Fibroblast of lung (primary cell): ENCODE measurements around the gene PRKAG2. TPM values are rescaled to one million over a fixed set of nuclear protein-coding genes. Genes with fewer than 3 reads are reported as not detected.
A peak's percentile ranks its signal among the peaks of the same experiment; 100 is the strongest.

Experiments
- DNase-seq, 2 donors: peaks; one replicate each; pipeline versions ENCODE4 v3.0.0 to v3.0.0-alpha.2; 2010; ENCODE audit warnings: low read depth in 2 of 2
- H2AFZ ChIP-seq: 2 replicates; pipeline ENCODE4 v1.5.1; 2012; ENCODE audit warnings: low read length, control low read depth, inconsistent platforms
- H3K27ac ChIP-seq: 2 replicates; pipeline ENCODE4 v1.5.1; 2011; ENCODE audit warnings: low read length, control low read depth; ENCODE audit not compliant: insufficient read depth
- H3K27me3 ChIP-seq: 2 replicates; pipeline ENCODE4 v1.5.1; 2011; ENCODE audit warnings: mild to moderate bottlenecking, low read length; ENCODE audit not compliant: control insufficient read depth, insufficient read depth
- H3K36me3 ChIP-seq: 2 replicates; pipeline ENCODE4 v1.5.1; 2011; ENCODE audit warnings: low read length; ENCODE audit not compliant: control insufficient read depth, insufficient read depth
- H3K4me1 ChIP-seq: 2 replicates; pipeline ENCODE4 v1.5.1; 2011; ENCODE audit warnings: low read length; ENCODE audit not compliant: control insufficient read depth, insufficient read depth; ENCODE audit errors: extremely low read depth
- H3K4me2 ChIP-seq: 2 replicates; pipeline ENCODE4 v1.5.1; 2011; ENCODE audit warnings: low read length, control low read depth; ENCODE audit not compliant: insufficient read depth; ENCODE audit errors: extremely low read depth
- H3K4me3 ChIP-seq, 4 experiments: fragments of 200-600 bp in 1 of 4; sonication (generic) in 1 of 4; replicated peaks in 1 of 4; 2 replicates each; pipeline ENCODE4 v1.5.1; 2011 to 2016; ENCODE audit warnings: low read length in 4 of 4, low read depth in 3 of 4, mild to moderate bottlenecking in 3 of 4, control low read depth in 2 of 4, inconsistent platforms in 1 of 4, mixed read lengths in 1 of 4; ENCODE audit not compliant: insufficient read depth in 1 of 4; ENCODE audit errors: control extremely low read depth in 1 of 4
- H3K79me2 ChIP-seq: 2 replicates; pipeline ENCODE4 v1.5.1; 2012; ENCODE audit warnings: mild to moderate bottlenecking, low read length, inconsistent platforms; ENCODE audit not compliant: control insufficient read depth, insufficient read depth
- H3K9ac ChIP-seq: 2 replicates; pipeline ENCODE4 v1.5.1; 2011; ENCODE audit warnings: mild to moderate bottlenecking, low read length, control low read depth; ENCODE audit not compliant: insufficient read depth
- H3K9me3 ChIP-seq: 2 replicates; pipeline ENCODE4 v1.5.1; 2012; ENCODE audit warnings: low read depth, low read length; ENCODE audit not compliant: control insufficient read depth, insufficient read depth
- H4K20me1 ChIP-seq: 2 replicates; pipeline ENCODE4 v1.5.1; 2011; ENCODE audit warnings: low read length; ENCODE audit not compliant: control insufficient read depth, insufficient read depth; ENCODE audit errors: extremely low read depth
- EZH2 ChIP-seq: IDR thresholded peaks from 2 replicates; pipeline ENCODE4 v1.5.1; 2012; ENCODE audit warnings: low read length, control low read depth, mild to moderate bottlenecking; ENCODE audit errors: missing control alignments
- polyA plus RNA-seq, 2 donors: library from polyadenylated mRNA; depleted of rRNA in 1 of 2; stranded (reverse) in 1 of 2; unstranded in 1 of 2; fragments of >200 nt; gene quantifications; 2 replicates each; pipeline ENCODE4 v1.2.1, GENCODE V29; 2011 to 2012; ENCODE audit warnings: missing spikeins in 1 of 2
- total RNA-seq: library from RNA; depleted of rRNA; stranded (reverse); fragments of >200 nt; gene quantifications from 2 replicates; pipeline ENCODE4 v1.2.1, GENCODE V29; 2014
- TF ChIP-seq, protein P1 (sequence below), 2 donors: IDR thresholded peaks in 1 of 2; conservative IDR thresholded peaks in 1 of 2; 1 replicate in 1 of 2; 2 replicates in 1 of 2; pipeline ENCODE4 v1.5.1; 2011 to 2012; ENCODE audit warnings: low read length in 2 of 2, control low read depth in 1 of 2, inconsistent platforms in 1 of 2, low read depth in 1 of 2, mild to moderate bottlenecking in 1 of 2

Gene PRKAG2
- total and polyA plus RNA-seq, 2 donors (not counting 1 experiment from before 2014, with no cell fraction given) = 11.9 to 56.7 TPM

DNA sequence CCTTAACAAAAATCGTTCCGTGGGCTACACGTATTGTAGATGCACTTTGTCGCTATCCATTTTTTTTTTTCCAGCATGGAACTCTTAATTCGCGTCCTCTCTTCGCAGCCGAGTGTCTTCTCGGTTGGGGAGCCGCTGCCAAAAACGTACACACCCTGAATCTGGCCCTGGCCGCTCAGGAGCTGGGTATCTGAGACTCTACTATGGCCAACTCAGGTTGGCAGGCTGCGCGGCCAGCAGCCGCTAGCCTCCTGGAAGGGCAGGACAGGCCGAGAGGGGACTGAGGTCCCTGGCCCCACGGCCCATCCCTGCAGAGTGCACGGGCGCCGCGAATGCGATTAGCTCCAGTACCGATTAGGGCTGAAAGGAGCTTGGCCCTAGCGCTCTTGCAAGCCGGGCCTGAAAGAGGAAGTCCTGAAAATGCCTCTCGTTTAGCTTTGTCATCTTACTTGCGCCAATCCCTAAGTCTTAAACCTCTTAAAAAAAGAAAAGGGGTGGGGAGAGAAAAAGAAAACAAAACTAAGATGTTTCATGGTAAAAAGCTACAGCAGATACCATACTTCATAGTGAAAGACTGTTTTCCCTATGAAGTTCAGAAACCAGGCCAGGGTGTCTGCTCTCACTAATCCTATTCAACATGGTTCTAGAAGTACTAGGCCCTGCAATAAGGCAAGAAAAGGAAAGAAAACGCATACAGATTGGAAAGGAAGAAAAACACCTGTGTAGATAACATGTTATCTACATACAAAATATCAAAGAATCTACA, 244.0 kb downstream of the PRKAG2 start:
- H3K27ac ChIP-seq = no peak overlapping the region
- peak overlapping the region; percentile 28 for H3K4me2 ChIP-seq
- peak overlapping the region; percentile 13 for H2AFZ ChIP-seq
- peaks cover 3% of the 10 kb centered on the region for H3K36me3 ChIP-seq
- no peaks in the 10 kb centered on the region for H3K9me3 ChIP-seq
- peaks cover 9% of the 10 kb centered on the region for H3K4me1 ChIP-seq
- no peak for TF ChIP-seq EZH2
- TF ChIP-seq, protein P1, sequence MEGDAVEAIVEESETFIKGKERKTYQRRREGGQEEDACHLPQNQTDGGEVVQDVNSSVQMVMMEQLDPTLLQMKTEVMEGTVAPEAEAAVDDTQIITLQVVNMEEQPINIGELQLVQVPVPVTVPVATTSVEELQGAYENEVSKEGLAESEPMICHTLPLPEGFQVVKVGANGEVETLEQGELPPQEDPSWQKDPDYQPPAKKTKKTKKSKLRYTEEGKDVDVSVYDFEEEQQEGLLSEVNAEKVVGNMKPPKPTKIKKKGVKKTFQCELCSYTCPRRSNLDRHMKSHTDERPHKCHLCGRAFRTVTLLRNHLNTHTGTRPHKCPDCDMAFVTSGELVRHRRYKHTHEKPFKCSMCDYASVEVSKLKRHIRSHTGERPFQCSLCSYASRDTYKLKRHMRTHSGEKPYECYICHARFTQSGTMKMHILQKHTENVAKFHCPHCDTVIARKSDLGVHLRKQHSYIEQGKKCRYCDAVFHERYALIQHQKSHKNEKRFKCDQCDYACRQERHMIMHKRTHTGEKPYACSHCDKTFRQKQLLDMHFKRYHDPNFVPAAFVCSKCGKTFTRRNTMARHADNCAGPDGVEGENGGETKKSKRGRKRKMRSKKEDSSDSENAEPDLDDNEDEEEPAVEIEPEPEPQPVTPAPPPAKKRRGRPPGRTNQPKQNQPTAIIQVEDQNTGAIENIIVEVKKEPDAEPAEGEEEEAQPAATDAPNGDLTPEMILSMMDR (conservative IDR thresholded peaks at IDR 0.05 in 1 of 2, IDR thresholded peaks at IDR 0.05 in 1 of 2; ENCODE audit: low read depth in 1 of 2, low read length in 2 of 2) = no peak
- peak; percentile 35 to 55 for DNase-seq
- H3K9ac ChIP-seq = no peak overlapping the region
- H3K27me3 ChIP-seq = no peaks in the 10 kb centered on the region
- peaks cover 25% of the 10 kb centered on the region for H3K79me2 ChIP-seq
- peak overlapping the region in 2 of 4 experiments; percentile 34 to 51 for H3K4me3 ChIP-seq
- H4K20me1 ChIP-seq = no peaks in the 10 kb centered on the region

DNA sequence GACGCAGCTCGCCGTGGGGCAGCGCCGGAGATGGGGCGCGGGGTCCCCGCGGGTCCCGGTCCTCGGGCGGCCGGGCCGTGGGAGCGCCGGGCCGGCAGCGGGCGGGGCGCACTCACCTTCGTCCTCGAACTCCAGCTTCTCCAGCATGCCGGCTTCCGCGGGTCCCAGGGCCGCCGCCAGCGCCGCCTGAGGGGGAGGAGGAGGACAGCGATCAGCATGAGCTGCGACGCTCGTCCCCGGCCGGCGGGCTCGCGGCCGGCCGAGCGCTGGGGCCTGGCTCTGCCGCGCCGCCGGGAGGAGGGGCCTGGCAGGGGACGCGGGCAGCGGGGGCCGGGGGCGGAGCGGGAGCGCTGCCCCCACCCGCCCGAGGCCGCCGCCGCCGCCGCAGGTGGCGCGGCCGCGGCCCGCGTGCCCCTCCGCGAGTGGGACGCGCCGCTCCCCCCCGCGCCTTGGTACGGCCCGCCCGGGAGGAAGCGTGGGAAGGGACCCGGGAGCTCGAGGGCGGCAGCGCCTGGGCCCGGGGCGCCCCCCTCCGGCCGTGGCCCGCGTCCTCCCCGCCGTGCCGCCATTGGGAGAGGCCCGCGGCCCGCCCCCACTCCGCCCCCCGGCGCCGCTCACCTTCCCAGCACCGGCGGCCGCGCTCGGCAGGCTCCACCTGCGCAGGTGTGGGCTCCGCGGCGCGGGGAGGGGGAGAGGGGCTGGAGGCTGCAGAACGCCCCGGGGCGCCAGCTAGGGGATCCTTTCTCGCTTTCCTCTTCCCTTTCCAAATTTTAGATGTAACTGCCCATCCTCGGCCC, 244.8 kb downstream of the PRKAG2 start:
- H3K4me2 ChIP-seq = peak overlapping the region; percentile 54
- peak overlapping the region; percentile 34 to 86 (median 80) for H3K4me3 ChIP-seq
- H3K9me3 ChIP-seq = no peaks in the 10 kb centered on the region
- peaks cover 2% of the 10 kb centered on the region for H3K4me1 ChIP-seq
- peak overlapping the region; percentile 69 for H3K9ac ChIP-seq
- no peaks in the 10 kb centered on the region for H4K20me1 ChIP-seq
- peak; percentile 69 to 74 for DNase-seq
- no peak overlapping the region for H2AFZ ChIP-seq
- H3K79me2 ChIP-seq = peaks cover 25% of the 10 kb centered on the region
- peaks cover 3% of the 10 kb centered on the region for H3K36me3 ChIP-seq
- H3K27me3 ChIP-seq = no peaks in the 10 kb centered on the region
- TF ChIP-seq, protein P1 (conservative IDR thresholded peaks at IDR 0.05 in 1 of 2, IDR thresholded peaks at IDR 0.05 in 1 of 2; ENCODE audit: low read depth in 1 of 2, low read length in 2 of 2) = peak in 1 of 2 donors; percentile 2
- TF ChIP-seq EZH2 = no peak
- H3K27ac ChIP-seq = peak overlapping the region; percentile 34

DNA sequence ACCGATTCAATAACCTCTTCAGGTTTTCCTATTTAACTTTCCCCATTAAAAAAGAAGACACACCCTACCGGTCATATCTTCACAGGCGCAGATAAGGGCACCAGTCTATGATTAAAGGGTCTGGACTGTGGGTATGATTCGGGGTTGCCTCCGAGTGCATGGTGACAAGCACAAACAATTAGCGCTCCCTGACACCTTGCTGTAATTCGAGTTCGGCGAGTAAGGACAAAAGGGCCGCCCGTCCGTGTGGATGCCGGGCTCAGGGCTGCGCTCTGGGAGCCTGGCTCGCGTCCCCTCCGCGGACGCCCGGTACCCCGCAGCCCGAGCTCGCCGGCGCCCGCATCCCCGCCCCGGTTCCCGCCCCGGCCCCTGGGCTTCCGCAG, 245.4 kb downstream of the PRKAG2 start:
- Histone ChIP-seq H2AFZ (peak overlapping the region; percentile 61), H3K36me3 (peaks cover 3% of the 10 kb centered on the region), H3K27ac (peak overlapping the region; percentile 34), H3K4me2 (peak overlapping the region; percentile 95), H3K79me2 (peaks cover 25% of the 10 kb centered on the region), H3K9ac (peak overlapping the region; percentile 69), H3K4me3 (peak overlapping the region; percentile 75 to 89 (median 86)), H3K4me1 (peaks cover 2% of the 10 kb centered on the region), H3K27me3 (no peaks in the 10 kb centered on the region), H3K9me3 (no peaks in the 10 kb centered on the region), H4K20me1 (no peaks in the 10 kb centered on the region)
- peak; percentile 26 to 39 for DNase-seq
- TF ChIP-seq, protein P1 (conservative IDR thresholded peaks at IDR 0.05 in 1 of 2, IDR thresholded peaks at IDR 0.05 in 1 of 2; ENCODE audit: low read depth in 1 of 2, low read length in 2 of 2) = peak in 1 of 2 donors; percentile 31
- no peak for TF ChIP-seq EZH2
